WTC11 (cell line): ENCODE results near the gene OPRD1. TPM values are rescaled to one million over a fixed set of nuclear protein-coding genes. Genes with fewer than 3 reads are reported as not detected.

Experiments used
- ATAC-seq: fragments of 200-7000 bp; cut with Tn5 transposase; 2 replicates; pipeline ENCODE4 v1.10.0; 2021; ENCODE audit warnings: mild to moderate bottlenecking, moderate library complexity
- CTCF ChIA-PET: fragments of 300-600 bp; sonication (Branson Sonifier 250); formaldehyde crosslinking; loops from one replicate; lab custom pipeline; 2021; ENCODE audit warnings: antibody characterized with exemption; lab: Charles Lee
- POLR2A ChIA-PET: fragments of 350-600 bp; sonication (Branson Sonifier 250); formaldehyde crosslinking; loops from one replicate; lab custom pipeline; 2021; ENCODE audit warnings: antibody characterized with exemption; lab: Charles Lee
- DNase-seq: peaks from one replicate; pipeline ENCODE4 v3.0.0; 2021; ENCODE audit warnings: low spot score
- H3K27ac Mint-ChIP-seq: 2 replicates; pipeline ENCODE4 v1.8.0; 2021; ENCODE audit warnings: mixed read lengths
- H3K27me3 Mint-ChIP-seq: 2 replicates; pipeline ENCODE4 v1.8.0; 2021; ENCODE audit warnings: low read depth, mild to moderate bottlenecking, moderate library complexity, mixed read lengths
- H3K36me3 Mint-ChIP-seq: 2 replicates; pipeline ENCODE4 v1.8.0; 2021; ENCODE audit warnings: mixed read lengths
- H3K4me1 Mint-ChIP-seq: 2 replicates; pipeline ENCODE4 v1.8.0; 2022; ENCODE audit warnings: mixed read lengths
- H3K4me3 Mint-ChIP-seq: 2 replicates; pipeline ENCODE4 v1.8.0; 2021; ENCODE audit warnings: mild to moderate bottlenecking, moderate library complexity, mixed read lengths
- H3K9me3 Mint-ChIP-seq: 2 replicates; pipeline ENCODE4 v1.8.0; 2021; ENCODE audit warnings: mixed read lengths
- FOXJ3 ChIP-seq: sonication (generic); formaldehyde crosslinking; IDR thresholded peaks from 2 replicates; pipeline ENCODE4 v1.9.0; 2021; ENCODE audit warnings: missing genetic modification reagents, mild to moderate bottlenecking, borderline replicate concordance
- FOXK1 ChIP-seq: sonication (generic); formaldehyde crosslinking; IDR thresholded peaks from 2 replicates; pipeline ENCODE4 v1.8.0; 2022; ENCODE audit warnings: mild to moderate bottlenecking, moderate library complexity, missing genetic modification reagents
- JUN ChIP-seq: sonication (generic); formaldehyde crosslinking; IDR thresholded peaks from 2 replicates; pipeline ENCODE4 v1.8.0; 2023; ENCODE audit warnings: mild to moderate bottlenecking, missing genetic modification reagents
- NFE2L1 ChIP-seq: sonication (generic); formaldehyde crosslinking; IDR thresholded peaks from 2 replicates; pipeline ENCODE4 v1.8.1; 2023; ENCODE audit warnings: missing genetic modification reagents
- NFYB ChIP-seq: sonication (generic); formaldehyde crosslinking; conservative IDR thresholded peaks from 2 replicates; pipeline ENCODE4 v1.8.0; 2022; ENCODE audit warnings: low read depth, missing genetic modification reagents
- NR3C1 ChIP-seq: sonication (generic); formaldehyde crosslinking; conservative IDR thresholded peaks from 2 replicates; pipeline ENCODE4 v1.8.1; 2023; ENCODE audit warnings: low read depth, mild to moderate bottlenecking, missing genetic modification reagents
- OVOL2 ChIP-seq: fragments of 250-450 bp; sonication (Bioruptor Pico); IDR thresholded peaks from 2 replicates; pipeline ENCODE4 v1.9.0; 2021; ENCODE audit warnings: mild to moderate bottlenecking, borderline replicate concordance
- PRRX2 ChIP-seq: fragments of 250-450 bp; sonication (Bioruptor Pico); IDR thresholded peaks from 2 replicates; pipeline ENCODE4 v1.8.0; 2021; ENCODE audit warnings: mild to moderate bottlenecking
- RORB ChIP-seq: fragments of 250-450 bp; sonication (Bioruptor Pico); IDR thresholded peaks from 2 replicates; pipeline ENCODE4 v1.9.0; 2021; ENCODE audit warnings: mild to moderate bottlenecking
- TCF7 ChIP-seq: sonication (generic); formaldehyde crosslinking; IDR thresholded peaks from 2 replicates; pipeline ENCODE4 v1.8.0; 2022; ENCODE audit warnings: mild to moderate bottlenecking, low read depth, missing genetic modification reagents, moderate library complexity
- TP53 ChIP-seq: sonication (generic); formaldehyde crosslinking; IDR thresholded peaks from 2 replicates; pipeline ENCODE4 v1.8.1; 2023; ENCODE audit warnings: mild to moderate bottlenecking, missing genetic modification reagents
- ZBTB21 ChIP-seq: sonication (generic); formaldehyde crosslinking; IDR thresholded peaks from 2 replicates; pipeline ENCODE4 v1.8.1; 2023; ENCODE audit warnings: mild to moderate bottlenecking, missing genetic modification reagents, borderline replicate concordance
- ZNF396 ChIP-seq: fragments of 250-450 bp; sonication (Bioruptor Pico); IDR thresholded peaks from 2 replicates; pipeline ENCODE4 v1.8.0; 2021; ENCODE audit warnings: mild to moderate bottlenecking, moderate library complexity, borderline replicate concordance
- total RNA-seq: library from RNA; stranded (reverse); gene quantifications from 3 replicates; pipeline ENCODE4 v1.2.3, GENCODE V29; 2021
- TF ChIP-seq, protein P1 (sequence below): sonication (generic); formaldehyde crosslinking; IDR thresholded peaks from 2 replicates; pipeline ENCODE4 v1.8.0; 2023; ENCODE audit warnings: mild to moderate bottlenecking, missing genetic modification reagents
- TF ChIP-seq, protein P2 (sequence below): fragments of 250-450 bp; sonication (Bioruptor Pico); IDR thresholded peaks from 2 replicates; pipeline ENCODE4 v1.8.0; 2021; ENCODE audit warnings: mild to moderate bottlenecking
- TF ChIP-seq, protein P3 (sequence below): sonication (generic); formaldehyde crosslinking; IDR thresholded peaks from 2 replicates; pipeline ENCODE4 v1.8.0; 2022; ENCODE audit warnings: mild to moderate bottlenecking, missing genetic modification reagents
- TF ChIP-seq, protein P4 (sequence below): sonication (generic); formaldehyde crosslinking; IDR thresholded peaks from 2 replicates; pipeline ENCODE4 v1.8.1; 2023; ENCODE audit warnings: mild to moderate bottlenecking, missing genetic modification reagents
- TF ChIP-seq, protein P5 (sequence below): fragments of 250-450 bp; sonication (Bioruptor Pico); IDR thresholded peaks from 2 replicates; pipeline ENCODE4 v1.9.0; 2021; ENCODE audit warnings: moderate library complexity, mild to moderate bottlenecking, inconsistent platforms, borderline replicate concordance
- TF ChIP-seq, protein P6 (sequence below): sonication (generic); formaldehyde crosslinking; IDR thresholded peaks from 2 replicates; pipeline ENCODE4 v1.8.1; 2023; ENCODE audit warnings: mild to moderate bottlenecking, missing genetic modification reagents, borderline replicate concordance

The OPRD1 gene
- total RNA-seq, 1 experiment from 2014 or later = 2.2 TPM

DNA sequence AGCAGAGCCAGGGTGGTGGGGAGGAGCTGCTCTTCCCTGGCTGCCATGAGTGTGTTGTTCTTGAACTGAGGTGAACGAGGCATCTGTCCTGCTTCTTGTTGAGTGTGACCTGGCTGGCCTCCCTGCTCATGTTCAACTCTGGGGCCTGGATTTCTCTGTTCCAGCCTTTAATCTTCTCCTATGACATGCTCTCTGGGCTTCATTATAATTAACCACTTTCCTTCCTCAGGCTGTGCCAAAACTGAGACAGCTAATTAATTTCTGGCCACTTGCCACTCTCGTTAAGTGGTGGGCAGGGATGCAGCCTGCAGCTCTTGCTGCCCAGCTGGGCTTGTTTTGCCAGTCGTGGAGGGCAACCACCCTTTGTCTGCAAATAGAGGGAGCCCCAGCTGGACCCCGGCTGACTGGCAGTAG, 23.3 kb downstream of the OPRD1 start:
- H3K27me3 Mint-ChIP-seq = no peaks in the 10 kb centered on the region
- DNase-seq = no peak
- no peaks in the 10 kb centered on the region for H3K36me3 Mint-ChIP-seq
- no peaks in the 10 kb centered on the region for H3K4me1 Mint-ChIP-seq
- no peak overlapping the region for H3K4me3 Mint-ChIP-seq
- no peak for TF ChIP-seq FOXK1 (CRISPR knock-in tag)
- TF ChIP-seq NFE2L1 (CRISPR knock-in tag) = no peak
- TF ChIP-seq TP53 (CRISPR knock-in tag) = no peak
- ChIA-PET CTCF (interaction anchor here (0.6 to 3.0 kb wide), 4 partner anchors 11 to 50 kb away, joined by 3 to 21 read pairs (median 3); no protein-coding TSS in a partner anchor), POLR2A (no interaction called here)
- peak overlapping the region; percentile 33; the same call in 1 of the 2 replicates for H3K27ac Mint-ChIP-seq
- H3K9me3 Mint-ChIP-seq = no peaks in the 10 kb centered on the region; the same call in 1 of the 2 replicates
- no peak for ATAC-seq

DNA sequence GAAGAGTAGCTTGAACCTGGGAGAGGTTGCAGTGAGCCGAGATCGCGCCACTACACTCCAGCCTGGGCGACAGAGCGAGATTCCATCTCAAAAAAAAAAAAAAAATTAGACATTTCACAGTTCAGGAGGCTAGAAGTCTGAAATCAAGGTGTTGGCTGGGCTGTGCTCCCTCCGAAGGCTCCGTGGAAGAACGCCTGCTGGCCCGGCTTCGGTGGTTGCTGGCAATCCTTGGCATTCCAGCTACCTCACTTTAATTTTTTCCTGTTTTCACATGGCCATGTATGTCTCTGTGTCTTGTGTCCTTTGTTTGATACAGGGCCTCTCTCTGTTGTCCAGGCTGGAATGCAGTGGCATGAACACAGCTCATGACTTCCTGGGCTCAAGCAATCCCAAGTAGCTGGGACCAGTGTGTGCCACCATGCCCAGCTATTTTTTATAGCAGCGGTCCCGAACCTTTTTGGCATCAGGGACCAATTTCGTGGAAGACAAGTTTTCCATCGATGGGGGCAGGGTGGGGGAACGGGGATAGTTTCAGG, 24.5 kb downstream of the OPRD1 start:
- Mint-ChIP-seq H3K36me3 (no peaks in the 10 kb centered on the region), H3K27me3 (no peaks in the 10 kb centered on the region), H3K9me3 (no peaks in the 10 kb centered on the region; the same call in 1 of the 2 replicates), H3K4me1 (no peaks in the 10 kb centered on the region), H3K27ac (no peak overlapping the region), H3K4me3 (no peak overlapping the region)
- ChIA-PET POLR2A (no interaction called here), CTCF (interaction anchor here (0.7 to 3.0 kb wide), 8 partner anchors 10 to 53 kb away, joined by 3 to 21 read pairs (median 4); no protein-coding TSS in a partner anchor)
- no peak for ATAC-seq
- DNase-seq = no peak
- no peak for TF ChIP-seq TCF7
- TF ChIP-seq, protein P1, sequence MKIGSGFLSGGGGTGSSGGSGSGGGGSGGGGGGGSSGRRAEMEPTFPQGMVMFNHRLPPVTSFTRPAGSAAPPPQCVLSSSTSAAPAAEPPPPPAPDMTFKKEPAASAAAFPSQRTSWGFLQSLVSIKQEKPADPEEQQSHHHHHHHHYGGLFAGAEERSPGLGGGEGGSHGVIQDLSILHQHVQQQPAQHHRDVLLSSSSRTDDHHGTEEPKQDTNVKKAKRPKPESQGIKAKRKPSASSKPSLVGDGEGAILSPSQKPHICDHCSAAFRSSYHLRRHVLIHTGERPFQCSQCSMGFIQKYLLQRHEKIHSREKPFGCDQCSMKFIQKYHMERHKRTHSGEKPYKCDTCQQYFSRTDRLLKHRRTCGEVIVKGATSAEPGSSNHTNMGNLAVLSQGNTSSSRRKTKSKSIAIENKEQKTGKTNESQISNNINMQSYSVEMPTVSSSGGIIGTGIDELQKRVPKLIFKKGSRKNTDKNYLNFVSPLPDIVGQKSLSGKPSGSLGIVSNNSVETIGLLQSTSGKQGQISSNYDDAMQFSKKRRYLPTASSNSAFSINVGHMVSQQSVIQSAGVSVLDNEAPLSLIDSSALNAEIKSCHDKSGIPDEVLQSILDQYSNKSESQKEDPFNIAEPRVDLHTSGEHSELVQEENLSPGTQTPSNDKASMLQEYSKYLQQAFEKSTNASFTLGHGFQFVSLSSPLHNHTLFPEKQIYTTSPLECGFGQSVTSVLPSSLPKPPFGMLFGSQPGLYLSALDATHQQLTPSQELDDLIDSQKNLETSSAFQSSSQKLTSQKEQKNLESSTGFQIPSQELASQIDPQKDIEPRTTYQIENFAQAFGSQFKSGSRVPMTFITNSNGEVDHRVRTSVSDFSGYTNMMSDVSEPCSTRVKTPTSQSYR (CRISPR knock-in tag) = no peak
- TF ChIP-seq TP53 (CRISPR knock-in tag) = no peak
- no peak for TF ChIP-seq ZNF396

DNA sequence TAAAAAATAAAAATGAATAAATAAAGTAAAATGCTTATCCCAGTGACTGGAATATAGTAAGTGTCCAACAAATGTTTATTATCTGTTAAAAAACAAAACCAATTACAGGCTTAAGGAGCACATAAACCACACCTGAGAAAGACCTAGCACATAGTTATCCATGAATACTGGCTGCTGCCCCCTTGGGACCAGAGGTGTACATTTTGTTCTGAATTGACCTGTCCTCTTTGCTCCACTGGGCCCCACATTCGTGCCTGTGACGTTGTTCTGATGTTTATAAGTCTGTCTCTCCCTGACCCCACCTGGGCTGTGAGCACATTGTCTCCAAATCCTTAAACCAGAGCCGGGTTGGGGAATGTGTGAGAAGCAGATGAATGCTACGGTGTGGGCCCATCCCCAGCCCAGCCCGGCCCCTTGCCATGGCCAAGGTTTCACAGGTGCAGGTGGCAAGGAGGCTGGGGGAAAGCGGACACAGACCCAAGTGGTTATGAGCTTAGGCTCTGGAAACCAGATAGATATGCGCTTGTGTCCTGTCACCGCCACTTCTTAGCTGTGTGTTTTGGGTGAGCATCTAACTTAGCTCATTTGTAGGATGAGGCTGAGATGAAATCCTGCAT, 29.1 kb downstream of the OPRD1 start:
- CTCF ChIA-PET = interaction anchor here (0.8 to 2.9 kb wide), 3 partner anchors 36 to 410 kb away, joined by 3 to 9 read pairs (median 4); no protein-coding TSS in a partner anchor
- H3K4me1 Mint-ChIP-seq = peaks cover 3% of the 10 kb centered on the region
- no peak overlapping the region for H3K4me3 Mint-ChIP-seq
- H3K36me3 Mint-ChIP-seq = no peaks in the 10 kb centered on the region
- POLR2A ChIA-PET = no interaction called here
- H3K27ac Mint-ChIP-seq = no peak overlapping the region
- DNase-seq (no peak), ATAC-seq (no peak; the same call in 1 of the 2 replicates)
- no peaks in the 10 kb centered on the region for H3K27me3 Mint-ChIP-seq
- H3K9me3 Mint-ChIP-seq = no peaks in the 10 kb centered on the region; the same call in 1 of the 2 replicates
- TF ChIP-seq FOXK1 (CRISPR knock-in tag) (no peak), FOXJ3 (CRISPR knock-in tag) (no peak), PRRX2 (CRISPR knock-in tag) (no peak), NR3C1 (CRISPR knock-in tag) (no peak), NFYB (CRISPR knock-in tag) (no peak), JUN (CRISPR knock-in tag) (no peak), ZBTB21 (CRISPR knock-in tag) (no peak), OVOL2 (CRISPR knock-in tag) (no peak), RORB (CRISPR knock-in tag) (no peak), TCF7 (no peak)
- TF ChIP-seq, protein P2, sequence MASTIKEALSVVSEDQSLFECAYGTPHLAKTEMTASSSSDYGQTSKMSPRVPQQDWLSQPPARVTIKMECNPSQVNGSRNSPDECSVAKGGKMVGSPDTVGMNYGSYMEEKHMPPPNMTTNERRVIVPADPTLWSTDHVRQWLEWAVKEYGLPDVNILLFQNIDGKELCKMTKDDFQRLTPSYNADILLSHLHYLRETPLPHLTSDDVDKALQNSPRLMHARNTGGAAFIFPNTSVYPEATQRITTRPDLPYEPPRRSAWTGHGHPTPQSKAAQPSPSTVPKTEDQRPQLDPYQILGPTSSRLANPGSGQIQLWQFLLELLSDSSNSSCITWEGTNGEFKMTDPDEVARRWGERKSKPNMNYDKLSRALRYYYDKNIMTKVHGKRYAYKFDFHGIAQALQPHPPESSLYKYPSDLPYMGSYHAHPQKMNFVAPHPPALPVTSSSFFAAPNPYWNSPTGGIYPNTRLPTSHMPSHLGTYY = no peak
- TF ChIP-seq, protein P3, sequence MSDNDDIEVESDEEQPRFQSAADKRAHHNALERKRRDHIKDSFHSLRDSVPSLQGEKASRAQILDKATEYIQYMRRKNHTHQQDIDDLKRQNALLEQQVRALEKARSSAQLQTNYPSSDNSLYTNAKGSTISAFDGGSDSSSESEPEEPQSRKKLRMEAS (CRISPR knock-in tag) = no peak
- TF ChIP-seq, protein P4, sequence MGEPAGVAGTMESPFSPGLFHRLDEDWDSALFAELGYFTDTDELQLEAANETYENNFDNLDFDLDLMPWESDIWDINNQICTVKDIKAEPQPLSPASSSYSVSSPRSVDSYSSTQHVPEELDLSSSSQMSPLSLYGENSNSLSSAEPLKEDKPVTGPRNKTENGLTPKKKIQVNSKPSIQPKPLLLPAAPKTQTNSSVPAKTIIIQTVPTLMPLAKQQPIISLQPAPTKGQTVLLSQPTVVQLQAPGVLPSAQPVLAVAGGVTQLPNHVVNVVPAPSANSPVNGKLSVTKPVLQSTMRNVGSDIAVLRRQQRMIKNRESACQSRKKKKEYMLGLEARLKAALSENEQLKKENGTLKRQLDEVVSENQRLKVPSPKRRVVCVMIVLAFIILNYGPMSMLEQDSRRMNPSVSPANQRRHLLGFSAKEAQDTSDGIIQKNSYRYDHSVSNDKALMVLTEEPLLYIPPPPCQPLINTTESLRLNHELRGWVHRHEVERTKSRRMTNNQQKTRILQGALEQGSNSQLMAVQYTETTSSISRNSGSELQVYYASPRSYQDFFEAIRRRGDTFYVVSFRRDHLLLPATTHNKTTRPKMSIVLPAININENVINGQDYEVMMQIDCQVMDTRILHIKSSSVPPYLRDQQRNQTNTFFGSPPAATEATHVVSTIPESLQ (CRISPR knock-in tag) = no peak
- TF ChIP-seq, protein P5, sequence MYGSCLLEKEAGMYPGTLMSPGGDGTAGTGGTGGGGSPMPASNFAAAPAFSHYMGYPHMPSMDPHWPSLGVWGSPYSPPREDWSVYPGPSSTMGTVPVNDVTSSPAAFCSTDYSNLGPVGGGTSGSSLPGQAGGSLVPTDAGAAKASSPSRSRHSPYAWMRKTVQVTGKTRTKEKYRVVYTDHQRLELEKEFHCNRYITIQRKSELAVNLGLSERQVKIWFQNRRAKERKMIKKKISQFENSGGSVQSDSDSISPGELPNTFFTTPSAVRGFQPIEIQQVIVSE = no peak
- TF ChIP-seq, protein P6, sequence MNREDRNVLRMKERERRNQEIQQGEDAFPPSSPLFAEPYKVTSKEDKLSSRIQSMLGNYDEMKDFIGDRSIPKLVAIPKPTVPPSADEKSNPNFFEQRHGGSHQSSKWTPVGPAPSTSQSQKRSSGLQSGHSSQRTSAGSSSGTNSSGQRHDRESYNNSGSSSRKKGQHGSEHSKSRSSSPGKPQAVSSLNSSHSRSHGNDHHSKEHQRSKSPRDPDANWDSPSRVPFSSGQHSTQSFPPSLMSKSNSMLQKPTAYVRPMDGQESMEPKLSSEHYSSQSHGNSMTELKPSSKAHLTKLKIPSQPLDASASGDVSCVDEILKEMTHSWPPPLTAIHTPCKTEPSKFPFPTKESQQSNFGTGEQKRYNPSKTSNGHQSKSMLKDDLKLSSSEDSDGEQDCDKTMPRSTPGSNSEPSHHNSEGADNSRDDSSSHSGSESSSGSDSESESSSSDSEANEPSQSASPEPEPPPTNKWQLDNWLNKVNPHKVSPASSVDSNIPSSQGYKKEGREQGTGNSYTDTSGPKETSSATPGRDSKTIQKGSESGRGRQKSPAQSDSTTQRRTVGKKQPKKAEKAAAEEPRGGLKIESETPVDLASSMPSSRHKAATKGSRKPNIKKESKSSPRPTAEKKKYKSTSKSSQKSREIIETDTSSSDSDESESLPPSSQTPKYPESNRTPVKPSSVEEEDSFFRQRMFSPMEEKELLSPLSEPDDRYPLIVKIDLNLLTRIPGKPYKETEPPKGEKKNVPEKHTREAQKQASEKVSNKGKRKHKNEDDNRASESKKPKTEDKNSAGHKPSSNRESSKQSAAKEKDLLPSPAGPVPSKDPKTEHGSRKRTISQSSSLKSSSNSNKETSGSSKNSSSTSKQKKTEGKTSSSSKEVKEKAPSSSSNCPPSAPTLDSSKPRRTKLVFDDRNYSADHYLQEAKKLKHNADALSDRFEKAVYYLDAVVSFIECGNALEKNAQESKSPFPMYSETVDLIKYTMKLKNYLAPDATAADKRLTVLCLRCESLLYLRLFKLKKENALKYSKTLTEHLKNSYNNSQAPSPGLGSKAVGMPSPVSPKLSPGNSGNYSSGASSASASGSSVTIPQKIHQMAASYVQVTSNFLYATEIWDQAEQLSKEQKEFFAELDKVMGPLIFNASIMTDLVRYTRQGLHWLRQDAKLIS = no peak
